Heart right ventricle (tissue), 16 donors: ENCODE measurements around the gene SCRN2. TPM values are rescaled to one million over a fixed set of nuclear protein-coding genes. Genes with fewer than 3 reads are reported as not detected.

ENCODE experiments used
- ATAC-seq, 8 donors: fragments of 200-7000 bp; cut with Tn5 transposase; one replicate each; pipeline ENCODE4 v1.9.1; 2020; ENCODE audit warnings: mild to moderate bottlenecking in 8 of 8, moderate library complexity in 8 of 8, moderate number of reproducible peaks in 1 of 8
- DNase-seq, 2 donors: peaks; one replicate each; pipeline ENCODE4 v3.0.0-alpha.2; 2020
- H3K27ac ChIP-seq, 10 donors: fragments of 200-600 bp; sonication (generic) in 2 of 10; one replicate each; pipeline versions ENCODE4 v1.5.0 to v1.8.0; 2020 to 2022; ENCODE audit warnings: mild to moderate bottlenecking in 3 of 10
- H3K27me3 ChIP-seq, 7 donors: fragments of 200-600 bp; one replicate each; pipeline ENCODE4 v1.8.0; 2021 to 2022; ENCODE audit warnings: mild to moderate bottlenecking in 2 of 7
- H3K36me3 ChIP-seq, 9 donors: fragments of 200-600 bp; sonication (generic) in 1 of 9; one replicate each; pipeline versions ENCODE4 v1.5.0 to v1.8.0; 2020 to 2022; ENCODE audit warnings: mild to moderate bottlenecking in 2 of 9
- H3K4me1 ChIP-seq, 9 donors: fragments of 200-600 bp; sonication (generic) in 1 of 9; one replicate each; pipeline versions ENCODE4 v1.5.0 to v1.8.0; 2020 to 2022; ENCODE audit warnings: mild to moderate bottlenecking in 4 of 9
- H3K4me3 ChIP-seq, 10 donors: fragments of 200-600 bp; sonication (generic) in 2 of 10; one replicate each; pipeline versions ENCODE4 v1.5.0 to v1.8.0; 2020 to 2022; ENCODE audit warnings: mild to moderate bottlenecking in 7 of 10, moderate library complexity in 2 of 10
- H3K9me3 ChIP-seq, 11 donors: fragments of 200-600 bp in 10 of 11; sonication (generic) in 2 of 11; one replicate each; pipeline versions ENCODE4 v1.5.0 to v1.8.0; 2013 to 2022; ENCODE audit warnings: mild to moderate bottlenecking in 2 of 11, control low read depth in 1 of 11, moderate library complexity in 1 of 11
- WGBS, 2 donors: extraction: QIAGEN DNeasy Blood & Tissue Kit; methylation state at CpG; one replicate each; pipeline ENCODE4 v1.1.7; 2013; ENCODE audit warnings: inconsistent platforms in 1 of 2; 5-methylcytosine and 5-hydroxymethylcytosine counted together
- intact Hi-C, 10 donors: fragments of 100-400 bp; cut with DNase I; formaldehyde crosslinking; loops; one replicate each; pipeline versions ENCODE4 v1.11.1 to v1.14.2; 2022
- polyA plus RNA-seq, 2 donors: library from polyadenylated mRNA; stranded (reverse); fragments of 200-250 nt; gene quantifications; one replicate each; pipeline ENCODE4 v1.2.3, GENCODE V29; 2013
- total RNA-seq, 10 donors: library from RNA; stranded (reverse); fragmentation: NEBNext Ultra II Directional in 3 of 10; extraction: Animal tissue kit (Norgen Biotek cat#: 25700) in 3 of 10; gene quantifications; one replicate each; pipeline versions ENCODE4 v1.2.1 to v1.2.4, GENCODE V29; 2021 to 2023
- TF ChIP-seq, protein P1 (sequence below), 9 donors: fragments of 200-600 bp; sonication (generic) in 2 of 9; IDR thresholded peaks; one replicate each; pipeline versions ENCODE4 v1.5.0 to v1.8.0; 2021 to 2022; ENCODE audit warnings: antibody characterized with exemption in 9 of 9, mild to moderate bottlenecking in 5 of 9, moderate library complexity in 1 of 9
- donor health status: Arrhythmogenic right ventricular cardiomyopathy.
- donor health status: ischemic (EF 13 %, LVEDD 7.1; RV severe dilation, severe dysfunction).
- donor health status: healthy with polysubstance abuse.
- donor health status: DM: no; HTN: yes; CAD: no.
- donor health status: DM: no; HTN: no; CAD: no.
- donor health status: ischemic (EF 25% LVEDD 6.9; RV normal size, moderate dysfunction).
- donor health status: ischemic (EF 25% LVEDD 5.7; RV mildly dilated, moderate dysfunction).
- donor health status: healthy.
- donor health status: DM: yes; HTN: yes; CAD: no.
- donor health status: Ischemic cardiomyopathy.
- donor health status: ischemic (EF 35%, LVEDD 5.7; RV mildly dilated, moderate dysfunction).
- donor health status: nonischemic (EF 11% LVEDD 7.7; RV severe dilation, severe dysfunction).
- donor health status: DM: yes; HTN: yes; CAD: no.
- donor health status: PGD.
- donor health status: ischemic (EF 29% LVEDD 5.4; RV normal size, mild dysfunction).
- donor health status: nonischemic (EF 23%, LVEDD 6.1; RV moderate dilation, normal function).

Gene SCRN2
- total and polyA plus RNA-seq, 12 donors, result 20.6 to 82.5 (median 34.5) TPM

DNA sequence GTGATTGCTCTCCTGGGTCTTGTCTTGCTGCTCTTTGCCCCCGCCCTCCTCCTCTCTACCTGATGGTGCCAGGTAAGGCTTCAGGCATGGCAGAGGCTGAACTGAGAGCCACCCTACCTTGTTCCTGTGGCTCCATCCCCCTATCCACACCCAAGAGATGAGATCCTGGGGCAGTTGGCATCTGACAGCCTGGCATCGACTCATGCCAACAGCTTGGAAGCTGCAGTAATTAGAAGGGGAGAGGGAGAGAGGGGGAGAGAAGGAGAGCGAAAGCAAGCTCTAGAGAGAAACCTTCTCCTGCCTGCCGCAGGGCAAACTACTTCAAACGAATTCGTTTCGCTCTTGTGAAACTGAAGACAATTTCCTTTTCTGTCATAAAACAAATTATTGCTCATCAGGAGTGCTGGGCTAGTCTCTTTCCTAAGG is 23.7 kb upstream of the SCRN2 start:
- H3K36me3 ChIP-seq, result no peaks in the 10 kb centered on the region
- H3K27ac ChIP-seq, result no peak overlapping the region
- no peak for ATAC-seq
- WGBS, 2 donors, result 70 to 74% methylated on average over 7 of the region's 7 CpGs
- H3K9me3 ChIP-seq, result no peaks in the 10 kb centered on the region
- TF ChIP-seq, protein P1, sequence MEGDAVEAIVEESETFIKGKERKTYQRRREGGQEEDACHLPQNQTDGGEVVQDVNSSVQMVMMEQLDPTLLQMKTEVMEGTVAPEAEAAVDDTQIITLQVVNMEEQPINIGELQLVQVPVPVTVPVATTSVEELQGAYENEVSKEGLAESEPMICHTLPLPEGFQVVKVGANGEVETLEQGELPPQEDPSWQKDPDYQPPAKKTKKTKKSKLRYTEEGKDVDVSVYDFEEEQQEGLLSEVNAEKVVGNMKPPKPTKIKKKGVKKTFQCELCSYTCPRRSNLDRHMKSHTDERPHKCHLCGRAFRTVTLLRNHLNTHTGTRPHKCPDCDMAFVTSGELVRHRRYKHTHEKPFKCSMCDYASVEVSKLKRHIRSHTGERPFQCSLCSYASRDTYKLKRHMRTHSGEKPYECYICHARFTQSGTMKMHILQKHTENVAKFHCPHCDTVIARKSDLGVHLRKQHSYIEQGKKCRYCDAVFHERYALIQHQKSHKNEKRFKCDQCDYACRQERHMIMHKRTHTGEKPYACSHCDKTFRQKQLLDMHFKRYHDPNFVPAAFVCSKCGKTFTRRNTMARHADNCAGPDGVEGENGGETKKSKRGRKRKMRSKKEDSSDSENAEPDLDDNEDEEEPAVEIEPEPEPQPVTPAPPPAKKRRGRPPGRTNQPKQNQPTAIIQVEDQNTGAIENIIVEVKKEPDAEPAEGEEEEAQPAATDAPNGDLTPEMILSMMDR (IDR thresholded peaks at IDR 0.05), result no peak
- peaks cover 0 to 35% (median 16%) of the 10 kb centered on the region in 7 donors for H3K27me3 ChIP-seq
- H3K4me1 ChIP-seq, result peaks cover 0 to 5% (median 0%) of the 10 kb centered on the region in 9 donors
- no peak overlapping the region for H3K4me3 ChIP-seq
- DNase-seq, result no peak
- intact Hi-C loops, result no loop called here

DNA sequence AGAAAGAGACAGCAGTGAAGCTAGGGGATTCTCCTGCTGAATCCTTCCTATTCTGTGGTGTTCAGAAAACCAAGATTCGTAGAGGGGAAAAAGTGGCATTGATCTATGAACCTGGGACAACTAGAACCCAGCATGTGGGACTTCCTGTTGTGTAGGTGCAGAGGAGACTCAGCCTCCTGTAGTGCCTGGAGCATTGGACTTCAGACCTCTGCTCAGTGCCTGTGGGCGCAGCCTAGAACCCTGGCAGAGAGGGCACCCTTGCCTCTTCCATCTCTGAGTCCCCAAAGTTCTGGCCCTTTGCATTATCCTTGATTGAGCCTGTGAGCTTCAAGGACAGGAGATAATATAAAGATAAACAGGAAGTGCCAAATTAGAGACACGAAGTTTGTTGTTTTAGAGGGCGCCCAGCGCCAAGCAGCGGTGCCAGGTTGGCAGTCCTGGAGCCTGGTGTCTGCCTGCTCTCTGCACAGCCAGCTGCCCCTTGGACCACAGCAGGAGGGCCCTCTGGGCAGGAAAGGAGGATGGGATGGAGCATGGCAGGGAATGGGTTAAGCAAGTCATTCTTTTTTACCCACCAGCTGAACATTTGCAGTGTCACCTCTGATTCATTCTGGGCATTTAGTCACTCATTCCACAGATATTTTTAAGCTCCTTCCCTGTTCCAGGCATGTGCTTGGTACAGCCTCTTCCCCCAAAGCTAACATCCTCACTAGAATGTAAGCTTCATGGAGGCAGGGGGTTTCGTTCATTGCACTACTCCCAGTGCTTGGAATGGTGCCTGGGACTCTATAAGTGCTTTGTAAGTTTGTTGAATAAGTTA is 21.8 kb upstream of the SCRN2 start:
- 73 to 85% methylated on average over 7 of the region's 7 CpGs for WGBS, 2 donors
- peaks cover 0 to 26% (median 8%) of the 10 kb centered on the region in 7 donors for H3K27me3 ChIP-seq

GRCh38 chr17:47860386-47860785 is 19.3 kb upstream of the SCRN2 start:
- 92 to 93% methylated on average over 5 of the region's 5 CpGs for WGBS, 2 donors
- H3K4me3 ChIP-seq, result no peak overlapping the region
- ATAC-seq, result no peak

More for the DNA sequence above, 21.8 kb upstream of the SCRN2 start:
- Histone ChIP-seq H3K4me1 (peaks cover 0 to 5% (median 0%) of the 10 kb centered on the region in 9 donors), H3K9me3 (no peaks in the 10 kb centered on the region), H3K4me3 (no peak overlapping the region), H3K36me3 (no peaks in the 10 kb centered on the region), H3K27ac (no peak overlapping the region)
- DNase-seq (no peak), ATAC-seq (no peak)
- TF ChIP-seq, protein P1 (IDR thresholded peaks at IDR 0.05), result no peak
- intact Hi-C loops, result no loop called here

More at GRCh38 chr17:47860386-47860785, 19.3 kb upstream of the SCRN2 start:
- DNase-seq, result no peak
- Histone ChIP-seq H3K36me3 (no peaks in the 10 kb centered on the region), H3K27ac (no peak overlapping the region), H3K4me1 (peaks cover 0 to 11% (median 3%) of the 10 kb centered on the region in 9 donors), H3K27me3 (peaks cover 0 to 31% (median 23%) of the 10 kb centered on the region in 7 donors), H3K9me3 (no peaks in the 10 kb centered on the region)
- TF ChIP-seq, protein P1 (IDR thresholded peaks at IDR 0.05), result no peak
- intact Hi-C loops, result no loop called here
